ENCODE results near the gene MMP20. TPM values are rescaled to one million over a fixed set of nuclear protein-coding genes. Genes with fewer than 3 reads are reported as not detected.

Gene MMP20
- total RNA-seq, 4 donors from 2014 or later: not detected

DNA sequence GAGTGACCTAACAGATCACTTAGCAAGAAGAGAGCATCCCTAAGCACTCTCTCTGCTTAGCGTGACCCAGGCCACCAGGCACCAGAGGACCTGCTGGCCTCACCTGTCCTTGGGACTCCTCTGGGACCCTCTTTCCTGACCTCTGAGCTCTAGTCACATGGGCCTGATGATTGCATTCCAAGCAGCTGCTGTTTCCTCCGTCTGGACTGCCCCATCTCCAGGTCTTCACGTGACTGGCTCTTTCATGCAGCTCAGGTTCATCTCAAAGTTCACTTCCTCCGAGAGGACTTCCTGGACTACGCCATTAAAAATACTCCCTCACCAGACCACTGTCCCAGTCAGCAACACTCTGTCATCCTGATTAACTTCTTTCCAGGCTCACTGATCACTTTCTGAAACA is 2.9 kb downstream of the MMP20 start:
- Histone ChIP-seq H3K27ac (no peak overlapping the region), H3K36me3 (no peaks in the 10 kb centered on the region), H3K4me1 (no peaks in the 10 kb centered on the region), H3K4me3 (no peak overlapping the region), H3K9me3 (no peaks in the 10 kb centered on the region), H3K27me3 (no peaks in the 10 kb centered on the region)
- DNase-seq: no peak
- TF ChIP-seq, protein P1, sequence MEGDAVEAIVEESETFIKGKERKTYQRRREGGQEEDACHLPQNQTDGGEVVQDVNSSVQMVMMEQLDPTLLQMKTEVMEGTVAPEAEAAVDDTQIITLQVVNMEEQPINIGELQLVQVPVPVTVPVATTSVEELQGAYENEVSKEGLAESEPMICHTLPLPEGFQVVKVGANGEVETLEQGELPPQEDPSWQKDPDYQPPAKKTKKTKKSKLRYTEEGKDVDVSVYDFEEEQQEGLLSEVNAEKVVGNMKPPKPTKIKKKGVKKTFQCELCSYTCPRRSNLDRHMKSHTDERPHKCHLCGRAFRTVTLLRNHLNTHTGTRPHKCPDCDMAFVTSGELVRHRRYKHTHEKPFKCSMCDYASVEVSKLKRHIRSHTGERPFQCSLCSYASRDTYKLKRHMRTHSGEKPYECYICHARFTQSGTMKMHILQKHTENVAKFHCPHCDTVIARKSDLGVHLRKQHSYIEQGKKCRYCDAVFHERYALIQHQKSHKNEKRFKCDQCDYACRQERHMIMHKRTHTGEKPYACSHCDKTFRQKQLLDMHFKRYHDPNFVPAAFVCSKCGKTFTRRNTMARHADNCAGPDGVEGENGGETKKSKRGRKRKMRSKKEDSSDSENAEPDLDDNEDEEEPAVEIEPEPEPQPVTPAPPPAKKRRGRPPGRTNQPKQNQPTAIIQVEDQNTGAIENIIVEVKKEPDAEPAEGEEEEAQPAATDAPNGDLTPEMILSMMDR (IDR thresholded peaks at IDR 0.05): no peak
- TF ChIP-seq POLR2A (IDR thresholded peaks at IDR 0.05): no peak

DNA sequence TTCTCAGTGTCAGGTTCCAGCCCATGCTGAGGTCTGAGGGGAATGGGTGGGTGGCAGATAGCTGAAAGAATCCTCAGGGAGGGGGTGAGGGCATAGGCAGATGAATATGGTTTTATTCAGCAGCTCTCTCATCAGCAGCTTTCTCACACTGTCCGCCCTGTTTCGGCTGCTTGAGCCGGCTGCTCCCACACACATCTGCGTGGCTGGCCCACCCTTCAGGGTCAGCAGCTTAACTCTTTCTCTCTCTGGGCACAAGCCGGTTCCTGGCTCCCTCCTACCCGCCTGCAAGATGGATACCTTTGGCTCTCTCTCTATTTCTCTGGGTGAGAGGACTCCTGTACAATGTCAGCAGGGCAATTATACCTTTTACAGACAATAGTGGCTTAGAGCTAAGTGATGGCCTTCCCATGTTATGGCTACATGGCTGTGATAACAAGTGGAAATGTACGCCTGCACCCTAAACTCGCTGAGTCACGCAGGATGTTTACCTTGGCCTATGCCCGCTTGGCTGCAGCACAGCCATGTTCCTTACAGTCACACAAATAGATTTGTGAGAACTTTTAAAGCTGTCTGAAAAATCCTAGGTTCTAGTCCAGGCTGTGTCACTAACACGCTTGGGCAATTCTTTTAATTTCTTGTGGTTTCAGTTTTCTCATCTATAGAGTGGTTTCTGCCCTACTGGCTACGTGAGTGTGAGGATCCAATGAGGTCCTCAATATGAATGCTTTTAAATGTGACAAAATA is 4.1 kb downstream of the MMP20 start:
- Histone ChIP-seq H3K4me3 (no peak overlapping the region), H3K4me1 (no peaks in the 10 kb centered on the region), H3K36me3 (no peaks in the 10 kb centered on the region), H3K27me3 (no peaks in the 10 kb centered on the region), H3K9me3 (no peaks in the 10 kb centered on the region), H3K27ac (no peak overlapping the region)
- DNase-seq: no peak
- no peak for TF ChIP-seq POLR2A (IDR thresholded peaks at IDR 0.05)
- TF ChIP-seq, protein P1 (IDR thresholded peaks at IDR 0.05): no peak

DNA sequence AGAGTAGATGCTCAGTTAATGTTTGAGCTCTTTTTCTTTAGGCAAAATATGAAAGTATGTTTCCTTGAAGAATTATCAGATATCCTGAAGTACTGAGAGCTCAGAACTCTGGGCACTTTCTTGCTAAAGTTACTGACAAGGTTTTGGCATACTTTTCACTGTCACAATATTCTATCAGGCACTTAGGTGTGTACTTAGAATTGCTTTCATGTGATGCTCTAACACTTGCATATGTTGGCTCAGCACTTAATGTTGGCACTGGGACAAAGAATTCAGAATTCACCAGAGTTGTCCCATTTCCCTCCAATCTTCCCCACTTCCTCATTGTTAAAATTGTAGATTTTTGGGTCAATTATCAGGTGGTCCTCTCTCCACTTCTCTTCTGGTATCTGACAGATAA is 5.0 kb downstream of the MMP20 start:
- no peaks in the 10 kb centered on the region for H3K9me3 ChIP-seq
- no peak overlapping the region for H3K27ac ChIP-seq
- DNase-seq: no peak
- no peaks in the 10 kb centered on the region for H3K36me3 ChIP-seq
- no peaks in the 10 kb centered on the region for H3K4me1 ChIP-seq
- no peak overlapping the region for H3K4me3 ChIP-seq
- H3K27me3 ChIP-seq: no peaks in the 10 kb centered on the region
- TF ChIP-seq, protein P1 (IDR thresholded peaks at IDR 0.05): no peak
- TF ChIP-seq POLR2A (IDR thresholded peaks at IDR 0.05): no peak

DNA sequence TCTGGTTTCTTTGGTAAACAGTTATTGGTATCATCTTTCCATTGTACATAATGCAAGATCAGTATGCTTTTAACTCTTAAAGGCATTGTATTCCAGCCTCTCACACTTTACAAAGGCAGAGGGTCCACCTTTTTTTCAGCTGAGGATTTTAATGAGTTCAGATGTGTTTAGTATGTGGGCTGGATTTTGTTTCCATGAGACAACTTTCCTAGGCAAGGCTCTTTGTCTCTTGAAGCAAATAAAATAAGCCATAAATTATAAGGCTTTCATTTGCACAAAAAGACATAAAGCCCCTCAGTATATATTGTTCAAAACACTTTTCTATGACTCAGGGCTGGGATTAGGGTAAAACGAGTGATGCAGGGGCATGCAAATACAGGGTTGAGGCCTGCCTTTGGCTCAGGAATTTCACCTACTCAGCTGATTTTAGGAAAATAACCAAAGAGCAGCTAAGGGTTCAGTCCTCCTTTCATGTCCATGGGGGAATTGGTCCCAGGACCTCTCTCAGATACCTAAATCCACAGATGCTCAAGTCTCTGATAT is 7.6 kb downstream of the MMP20 start:
- no peak for TF ChIP-seq POLR2A (IDR thresholded peaks at IDR 0.05)
- TF ChIP-seq, protein P1 (IDR thresholded peaks at IDR 0.05): no peak
- Histone ChIP-seq H3K27ac (no peak overlapping the region), H3K9me3 (no peaks in the 10 kb centered on the region), H3K27me3 (no peaks in the 10 kb centered on the region), H3K36me3 (no peaks in the 10 kb centered on the region), H3K4me3 (no peak overlapping the region), H3K4me1 (peaks cover 0 to 3% (median 0%) of the 10 kb centered on the region in 4 donors)
- DNase-seq: no peak

DNA sequence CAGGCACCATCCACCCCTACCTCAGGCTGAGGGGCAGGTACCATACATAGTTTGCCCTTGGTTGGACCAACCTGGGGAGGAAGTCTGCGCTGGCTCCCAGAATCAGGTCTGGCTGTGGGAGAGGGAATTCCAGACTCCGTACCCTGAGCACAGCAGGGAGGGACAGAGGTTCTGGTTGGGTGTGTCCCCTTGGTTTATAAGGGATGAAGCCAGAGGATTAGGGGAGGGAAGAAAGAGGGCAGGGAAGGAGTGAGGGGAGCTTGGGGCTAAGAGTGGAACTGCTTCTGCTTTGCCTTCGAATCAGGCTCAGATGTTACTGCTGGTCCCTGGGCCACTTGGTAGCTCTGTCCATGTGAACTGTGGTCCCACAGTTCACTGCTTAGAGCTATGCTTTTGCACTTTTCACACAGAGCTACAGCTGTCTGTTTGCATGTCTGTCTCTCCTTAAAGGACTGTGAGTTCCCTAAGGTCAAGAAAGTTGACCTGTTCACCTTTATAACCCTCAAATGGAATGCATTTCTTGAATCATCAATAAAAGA is 9.2 kb downstream of the MMP20 start:
- Histone ChIP-seq H3K27me3 (no peaks in the 10 kb centered on the region), H3K36me3 (no peaks in the 10 kb centered on the region), H3K9me3 (no peaks in the 10 kb centered on the region), H3K4me3 (no peak overlapping the region), H3K27ac (no peak overlapping the region), H3K4me1 (peaks cover 0 to 3% (median 0%) of the 10 kb centered on the region in 4 donors)
- TF ChIP-seq, protein P1 (IDR thresholded peaks at IDR 0.05): no peak
- no peak for TF ChIP-seq POLR2A (IDR thresholded peaks at IDR 0.05)
- DNase-seq: no peak
